Vagina (tissue), 2 donors: Measurements from ENCODE around the gene SIAE. TPM values are rescaled to one million over a fixed set of nuclear protein-coding genes. Genes with fewer than 3 reads are reported as not detected.

Source experiments
- DNase-seq, 2 donors: peaks; one replicate each; pipeline ENCODE4 v3.0.0-alpha.2; 2017; ENCODE audit errors: extremely low spot score in 2 of 2
- H3K27ac ChIP-seq: fragments of 200-600 bp; sonication (generic); one replicate; pipeline ENCODE4 v1.5.1; 2019
- H3K27me3 ChIP-seq: fragments of 200-600 bp; sonication (generic); one replicate; pipeline ENCODE4 v1.5.1; 2019
- H3K36me3 ChIP-seq, 2 donors: fragments of 200-600 bp; sonication (generic); one replicate each; pipeline ENCODE4 v1.5.1; 2017 to 2019
- H3K4me1 ChIP-seq: fragments of 200-600 bp; sonication (generic); one replicate; pipeline ENCODE4 v1.5.1; 2019
- H3K4me3 ChIP-seq, 2 donors: fragments of 200-600 bp; sonication (generic); 1 replicate in 1 of 2; 2 replicates in 1 of 2; pipeline ENCODE4 v1.5.1; 2016 to 2019
- H3K9me3 ChIP-seq: fragments of 200-600 bp; sonication (generic); one replicate; pipeline ENCODE4 v1.5.1; 2019
- CTCF ChIP-seq, 3 experiments: fragments of 450-650 bp in 2 of 3; fragments of 200-600 bp in 1 of 3; sonication (generic) in 1 of 3; IDR thresholded peaks; one replicate each; pipeline ENCODE4 v1.5.1; 2017 to 2019; ENCODE audit warnings: antibody characterized with exemption in 3 of 3, mild to moderate bottlenecking in 2 of 3, moderate library complexity in 2 of 3
- POLR2A ChIP-seq, 2 donors: fragments of 450-650 bp; IDR thresholded peaks; one replicate each; pipeline ENCODE4 v1.6.1; 2017; ENCODE audit warnings: antibody characterized with exemption in 2 of 2, mild to moderate bottlenecking in 2 of 2, moderate library complexity in 2 of 2
- POLR2AphosphoS5 ChIP-seq, 2 donors: sonication (generic); formaldehyde crosslinking; IDR thresholded peaks; one replicate each; pipeline ENCODE4 v1.9.0; 2017; ENCODE audit warnings: antibody characterized with exemption in 2 of 2, mild to moderate bottlenecking in 2 of 2, low read depth in 1 of 2; ENCODE audit not compliant: insufficient read depth in 1 of 2
- intact Hi-C: fragments of 100-400 bp; cut with DNase I; formaldehyde crosslinking; loops from one replicate; pipeline ENCODE4 v1.15.1; 2023
- total RNA-seq: library from RNA; depleted of rRNA; stranded (reverse); fragments of >200 nt; gene quantifications from one replicate; pipeline ENCODE4 v1.2.3, GENCODE V29; 2016

SIAE gene
- total RNA-seq, 1 donor from 2014 or later, result 10.6 TPM

- DNase-seq, result no peak
- Histone ChIP-seq H3K27me3 (no peaks in the 10 kb centered on the region), H3K9me3 (no peaks in the 10 kb centered on the region), H3K27ac (no peak overlapping the region), H3K36me3 (no peaks in the 10 kb centered on the region), H3K4me1 (no peaks in the 10 kb centered on the region), H3K4me3 (no peak overlapping the region)
- intact Hi-C loops, result no loop called here
- TF ChIP-seq POLR2A (IDR thresholded peaks at IDR 0.05), result no peak
- TF ChIP-seq CTCF (IDR thresholded peaks at IDR 0.05), result no peak
- TF ChIP-seq POLR2AphosphoS5 (IDR thresholded peaks at IDR 0.05; ENCODE audit: insufficient read depth in 1 of 2, low read depth in 1 of 2), result no peak
Observed at GRCh38 chr11:124700028-124700427, 26.5 kb upstream of the SIAE start.

DNA sequence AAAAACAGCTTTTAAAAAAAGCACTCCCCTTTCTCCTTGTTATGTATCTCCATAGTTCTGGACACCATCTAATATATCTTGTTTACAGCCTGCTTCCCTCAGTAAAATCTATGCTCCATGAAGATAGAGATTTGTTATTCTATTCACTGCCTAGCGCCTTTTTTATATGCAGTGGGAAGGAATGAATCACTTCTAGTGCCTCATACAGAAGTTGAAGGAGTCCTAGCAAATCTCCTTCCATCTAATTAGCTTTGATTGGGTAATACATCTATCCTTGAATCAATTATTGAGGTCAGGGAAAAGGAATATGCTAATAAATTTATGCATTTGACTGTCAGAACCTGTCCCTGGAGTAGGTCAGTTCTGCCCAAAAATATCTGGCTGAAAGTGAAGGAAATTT is 26.0 kb upstream of the SIAE start:
- intact Hi-C loops, result no loop called here
- no peak overlapping the region for H3K27ac ChIP-seq
- H3K9me3 ChIP-seq, result no peaks in the 10 kb centered on the region
- H3K27me3 ChIP-seq, result no peaks in the 10 kb centered on the region
- no peak for DNase-seq
- H3K36me3 ChIP-seq, result no peaks in the 10 kb centered on the region
- H3K4me1 ChIP-seq, result no peaks in the 10 kb centered on the region
- TF ChIP-seq CTCF (IDR thresholded peaks at IDR 0.05) (no peak), POLR2AphosphoS5 (IDR thresholded peaks at IDR 0.05; ENCODE audit: insufficient read depth in 1 of 2, low read depth in 1 of 2) (no peak), POLR2A (IDR thresholded peaks at IDR 0.05) (no peak)
- no peak overlapping the region for H3K4me3 ChIP-seq

DNA sequence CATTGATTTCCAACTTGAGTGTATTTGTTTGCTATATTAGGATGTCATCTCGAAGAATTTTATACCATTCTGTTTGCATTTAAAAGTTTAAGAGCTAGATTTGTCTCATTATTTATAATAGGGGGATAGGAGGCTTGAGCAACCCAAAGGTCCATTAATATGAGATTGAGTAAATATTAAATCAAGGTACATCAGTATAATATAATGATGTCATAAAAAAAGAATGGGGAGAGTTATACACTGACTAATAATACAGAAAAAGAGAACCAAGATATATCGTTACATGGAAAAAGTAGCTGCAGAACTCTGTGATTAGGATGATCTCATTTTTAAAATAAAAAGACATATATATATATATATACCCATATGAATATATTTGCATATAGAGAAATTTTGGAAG is 19.6 kb upstream of the SIAE start:
- H3K4me1 ChIP-seq, result no peaks in the 10 kb centered on the region
- no peak overlapping the region for H3K27ac ChIP-seq
- intact Hi-C loops, result no loop called here
- no peak for TF ChIP-seq POLR2AphosphoS5 (IDR thresholded peaks at IDR 0.05; ENCODE audit: insufficient read depth in 1 of 2, low read depth in 1 of 2)
- TF ChIP-seq POLR2A (IDR thresholded peaks at IDR 0.05), result no peak
- TF ChIP-seq CTCF (IDR thresholded peaks at IDR 0.05), result no peak
- H3K27me3 ChIP-seq, result no peaks in the 10 kb centered on the region
- H3K36me3 ChIP-seq, result no peaks in the 10 kb centered on the region
- DNase-seq, result no peak
- H3K4me3 ChIP-seq, result no peak overlapping the region
- H3K9me3 ChIP-seq, result no peaks in the 10 kb centered on the region

- DNase-seq, result no peak
- no peaks in the 10 kb centered on the region for H3K27me3 ChIP-seq
- H3K4me3 ChIP-seq, result no peak overlapping the region
- TF ChIP-seq POLR2AphosphoS5 (IDR thresholded peaks at IDR 0.05; ENCODE audit: insufficient read depth in 1 of 2, low read depth in 1 of 2), result no peak
- no peak for TF ChIP-seq POLR2A (IDR thresholded peaks at IDR 0.05)
- no peak for TF ChIP-seq CTCF (IDR thresholded peaks at IDR 0.05)
- intact Hi-C loops, result no loop called here
- H3K27ac ChIP-seq, result no peak overlapping the region
- no peaks in the 10 kb centered on the region for H3K36me3 ChIP-seq
- H3K9me3 ChIP-seq, result peaks cover 11% of the 10 kb centered on the region
- no peaks in the 10 kb centered on the region for H3K4me1 ChIP-seq
Observed at GRCh38 chr11:124682443-124682842, 8.9 kb upstream of the SIAE start.

DNA sequence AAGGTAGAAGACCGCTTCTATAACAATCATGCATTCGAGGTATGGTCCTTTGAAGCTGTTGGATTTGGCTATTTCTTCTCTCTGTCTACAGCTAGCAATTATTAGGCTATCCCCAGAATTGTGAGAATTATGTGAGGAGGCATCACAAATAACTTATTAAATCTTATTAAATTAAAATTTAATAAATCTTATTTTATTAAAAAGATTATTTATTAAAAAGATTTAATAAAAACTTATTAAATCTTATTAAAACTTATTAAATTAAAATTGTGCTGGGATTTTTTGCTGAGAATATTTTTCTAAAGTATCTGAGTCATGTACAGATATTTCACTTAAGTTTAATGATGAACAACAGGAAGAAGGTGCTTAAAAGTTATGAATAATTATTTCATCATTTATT is 7.9 kb upstream of the SIAE start:
- no peaks in the 10 kb centered on the region for H3K27me3 ChIP-seq
- no peak overlapping the region for H3K27ac ChIP-seq
- H3K36me3 ChIP-seq, result no peaks in the 10 kb centered on the region
- no peak for DNase-seq
- H3K4me3 ChIP-seq, result no peak overlapping the region
- H3K9me3 ChIP-seq, result peaks cover 11% of the 10 kb centered on the region
- intact Hi-C loops, result no loop called here
- no peak for TF ChIP-seq POLR2AphosphoS5 (IDR thresholded peaks at IDR 0.05; ENCODE audit: insufficient read depth in 1 of 2, low read depth in 1 of 2)
- TF ChIP-seq POLR2A (IDR thresholded peaks at IDR 0.05), result no peak
- TF ChIP-seq CTCF (IDR thresholded peaks at IDR 0.05), result no peak
- H3K4me1 ChIP-seq, result no peaks in the 10 kb centered on the region
